Activated gamma-delta T cell treated with anti-CD3 and anti-CD28 coated beads, Interleukin-2, amount 50 U/mL, for 16 hours (primary cell): ENCODE measurements around the gene PRM1.

ENCODE experiments used
- DNase-seq: peaks from one replicate; pipeline ENCODE4 v3.0.0-alpha.2; 2020; ENCODE audit warnings: low read depth

PRM1 gene

GRCh38 chr16:11272921-11273720, 8.0 kb downstream of the PRM1 start, which contains the start of gene PRM3:
Gene PRM3, minus strand, starts transcription at chr16:11273629. Its CDS starts 34 bp downstream, at chr16:11273595.
- no peak for DNase-seq

GRCh38 chr16:11272484-11272883, 8.6 kb downstream of the PRM1 start:
- DNase-seq = no peak

- no peak for DNase-seq
Measured at GRCh38 chr16:11271610-11272009, 9.5 kb downstream of the PRM1 start.

- DNase-seq = no peak
Measured at GRCh38 chr16:11270602-11271162, 10.4 kb downstream of the PRM1 start.

GRCh38 chr16:11268921-11269375, 12.2 kb downstream of the PRM1 start, which contains the start of gene TNP2:
Gene TNP2, minus strand, starts transcription at chr16:11269325. Its CDS starts 63 bp downstream, at chr16:11269262.
- no peak for DNase-seq

GRCh38 chr16:11265124-11265523, 16.0 kb downstream of the PRM1 start:
- no peak for DNase-seq

- no peak for DNase-seq
Measured at GRCh38 chr16:11264155-11264832, 16.8 kb downstream of the PRM1 start.

- DNase-seq = no peak
Measured at GRCh38 chr16:11263737-11264136, 17.4 kb downstream of the PRM1 start.

GRCh38 chr16:11262915-11263314, 18.2 kb downstream of the PRM1 start:
- no peak for DNase-seq

- DNase-seq = no peak
Measured at GRCh38 chr16:11260596-11260966, 20.5 kb downstream of the PRM1 start.

- no peak for DNase-seq
Measured at GRCh38 chr16:11259655-11260595, 21.2 kb downstream of the PRM1 start.

- DNase-seq = no peak
Measured at GRCh38 chr16:11258553-11259492, 22.3 kb downstream of the PRM1 start.

- peak; percentile 35 for DNase-seq
Measured at GRCh38 chr16:11257131-11257938, 23.8 kb downstream of the PRM1 start.

- no peak for DNase-seq
Measured at GRCh38 chr16:11256661-11257130, 24.4 kb downstream of the PRM1 start.

GRCh38 chr16:11255737-11256660, 25.1 kb downstream of the PRM1 start, which contains the start of gene SOCS1:
Gene SOCS1, minus strand, starts transcription at chr16:11256204. Its CDS starts 726 bp downstream, at chr16:11255478.
- peak; percentile 81 for DNase-seq

- DNase-seq = peak; percentile 33
Measured at GRCh38 chr16:11254913-11255736, 26.0 kb downstream of the PRM1 start.
